PC-3 (cell line): ENCODE data around the gene ABL1. TPM values are rescaled to one million over a fixed set of nuclear protein-coding genes. Genes with fewer than 3 reads are reported as not detected.

Experiments used
- ATAC-seq: fragments of 200-7000 bp; cut with Tn5 transposase; 2 replicates; pipeline ENCODE4 v1.9.1; 2020; ENCODE audit warnings: mild to moderate bottlenecking, moderate library complexity
- BruUV-seq: library from RNA; stranded (reverse); fragments of 400-500 nt; replicated peaks from 2 replicates; lab custom pipeline; 2021; lab: Mats Ljungman, UMichigan
- CTCF ChIA-PET: fragments of 300-600 bp; sonication (Branson Sonifier 250); formaldehyde crosslinking; loops from one replicate; lab custom pipeline; 2022; ENCODE audit warnings: antibody characterized with exemption; lab: Charles Lee
- POLR2A ChIA-PET: fragments of 300-600 bp; sonication (Branson Sonifier 250); formaldehyde crosslinking; loops from one replicate; lab custom pipeline; 2022; ENCODE audit warnings: antibody characterized with exemption; ENCODE audit not compliant: unreplicated experiment; lab: Charles Lee
- DNase-seq: peaks from one replicate; pipeline ENCODE4 v3.0.0-alpha.2; 2015
- H2AFZ ChIP-seq: fragments of 300-600 bp; sonication (generic); 2 replicates; pipeline ENCODE4 v1.6.0; 2016; ENCODE audit warnings: antibody characterized with exemption, low read length
- H3F3A ChIP-seq: fragments of 300-600 bp; sonication (generic); one replicate; pipeline ENCODE4 v1.6.0; 2017; ENCODE audit warnings: antibody characterized with exemption, low read length, control low read depth, mild to moderate bottlenecking; ENCODE audit not compliant: unreplicated experiment
- H3K27ac ChIP-seq: fragments of 300-600 bp; sonication (generic); 2 replicates; pipeline ENCODE4 v1.5.1; 2016; ENCODE audit warnings: mild to moderate bottlenecking, low read length
- H3K27me3 ChIP-seq: fragments of 300-600 bp; sonication (generic); 2 replicates; pipeline ENCODE4 v1.6.1; 2016; ENCODE audit warnings: low read length, mixed read lengths
- H3K36me3 ChIP-seq: fragments of 300-600 bp; sonication (generic); 2 replicates; pipeline ENCODE4 v1.6.1; 2016; ENCODE audit warnings: low read depth, mixed run types, low read length, mixed read lengths
- H3K4me1 ChIP-seq: fragments of 300-600 bp; sonication (generic); 2 replicates; pipeline ENCODE4 v1.5.1; 2016; ENCODE audit warnings: low read length; ENCODE audit not compliant: insufficient read depth
- H3K4me2 ChIP-seq: fragments of 300-600 bp; sonication (generic); 2 replicates; pipeline ENCODE4 v1.6.0; 2016; ENCODE audit warnings: low read length
- H3K4me3 ChIP-seq: fragments of 300-600 bp; sonication (generic); 2 replicates; pipeline ENCODE4 v1.5.1; 2016; ENCODE audit warnings: mild to moderate bottlenecking, low read length, mixed read lengths
- H3K79me2 ChIP-seq: fragments of 300-600 bp; sonication (generic); 2 replicates; pipeline ENCODE4 v1.6.1; 2017; ENCODE audit warnings: low read length, mixed read lengths
- H3K9ac ChIP-seq: fragments of 300-600 bp; sonication (generic); 2 replicates; pipeline ENCODE4 v1.6.0; 2016; ENCODE audit warnings: mild to moderate bottlenecking, low read length
- H3K9me2 ChIP-seq: fragments of 300-600 bp; sonication (generic); replicated peaks from 2 replicates; pipeline ENCODE4 v1.6.1; 2016; ENCODE audit warnings: mixed run types, low read length, mixed read lengths
- H3K9me3 ChIP-seq: fragments of 300-600 bp; sonication (generic); 2 replicates; pipeline ENCODE4 v1.6.1; 2016; ENCODE audit warnings: low read length, mixed read lengths
- H4K20me1 ChIP-seq: fragments of 300-600 bp; sonication (generic); 2 replicates; pipeline ENCODE4 v1.6.1; 2016; ENCODE audit warnings: low read length, mixed read lengths
- EZH2 ChIP-seq: fragments of 300-600 bp; sonication (generic); IDR thresholded peaks from one replicate; pipeline ENCODE4 v1.6.1; 2017; ENCODE audit warnings: antibody characterized with exemption, mild to moderate bottlenecking, low read length; ENCODE audit not compliant: unreplicated experiment
- EZH2phosphoT487 ChIP-seq: fragments of 300-600 bp; sonication (generic); IDR thresholded peaks from 2 replicates; pipeline ENCODE4 v1.6.1; 2018; ENCODE audit warnings: mild to moderate bottlenecking, antibody characterized with exemption, low read length, borderline replicate concordance
- intact Hi-C: fragments of 100-400 bp; cut with micrococcal nuclease; formaldehyde crosslinking; loops from 2 replicates; pipeline ENCODE4 v1.9.0; 2023
- total RNA-seq: library from RNA; depleted of rRNA; stranded (reverse); fragments of >200 nt; gene quantifications from 2 replicates; pipeline ENCODE4 v1.2.3, GENCODE V29; 2014
- TF ChIP-seq, protein P1 (sequence below): fragments of 300-600 bp; sonication (generic); conservative IDR thresholded peaks from 2 replicates; pipeline ENCODE4 v1.5.1; 2017; ENCODE audit warnings: antibody characterized with exemption, low read depth, mild to moderate bottlenecking, low read length

The ABL1 gene
- total RNA-seq, 1 experiment from 2014 or later = 22.8 TPM

GRCh38 chr9:130806327-130806716, 28.7 kb upstream of the ABL1 start:
- no peaks in the 10 kb centered on the region for H3F3A ChIP-seq
- CTCF ChIA-PET = no interaction called here
- H3K27ac ChIP-seq = no peak overlapping the region
- H3K4me3 ChIP-seq = no peak overlapping the region
- no peaks in the 10 kb centered on the region for H4K20me1 ChIP-seq
- no peaks in the 10 kb centered on the region for H3K79me2 ChIP-seq
- POLR2A ChIA-PET = no interaction called here
- H3K9me2 ChIP-seq = no peaks in the 10 kb centered on the region
- TF ChIP-seq EZH2phosphoT487 = no peak
- TF ChIP-seq, protein P1, sequence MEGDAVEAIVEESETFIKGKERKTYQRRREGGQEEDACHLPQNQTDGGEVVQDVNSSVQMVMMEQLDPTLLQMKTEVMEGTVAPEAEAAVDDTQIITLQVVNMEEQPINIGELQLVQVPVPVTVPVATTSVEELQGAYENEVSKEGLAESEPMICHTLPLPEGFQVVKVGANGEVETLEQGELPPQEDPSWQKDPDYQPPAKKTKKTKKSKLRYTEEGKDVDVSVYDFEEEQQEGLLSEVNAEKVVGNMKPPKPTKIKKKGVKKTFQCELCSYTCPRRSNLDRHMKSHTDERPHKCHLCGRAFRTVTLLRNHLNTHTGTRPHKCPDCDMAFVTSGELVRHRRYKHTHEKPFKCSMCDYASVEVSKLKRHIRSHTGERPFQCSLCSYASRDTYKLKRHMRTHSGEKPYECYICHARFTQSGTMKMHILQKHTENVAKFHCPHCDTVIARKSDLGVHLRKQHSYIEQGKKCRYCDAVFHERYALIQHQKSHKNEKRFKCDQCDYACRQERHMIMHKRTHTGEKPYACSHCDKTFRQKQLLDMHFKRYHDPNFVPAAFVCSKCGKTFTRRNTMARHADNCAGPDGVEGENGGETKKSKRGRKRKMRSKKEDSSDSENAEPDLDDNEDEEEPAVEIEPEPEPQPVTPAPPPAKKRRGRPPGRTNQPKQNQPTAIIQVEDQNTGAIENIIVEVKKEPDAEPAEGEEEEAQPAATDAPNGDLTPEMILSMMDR = no peak
- no peak for TF ChIP-seq EZH2
- H2AFZ ChIP-seq = no peak overlapping the region
- intact Hi-C loops = no loop called here
- H3K27me3 ChIP-seq = no peaks in the 10 kb centered on the region
- H3K4me2 ChIP-seq = no peak overlapping the region
- H3K9me3 ChIP-seq = no peaks in the 10 kb centered on the region
- ATAC-seq (no peak), DNase-seq (no peak)
- no peak overlapping the region for H3K9ac ChIP-seq
- H3K36me3 ChIP-seq = no peaks in the 10 kb centered on the region
- no TSS peak for BruUV-seq
- no peaks in the 10 kb centered on the region for H3K4me1 ChIP-seq

- CTCF ChIA-PET = no interaction called here
- Histone ChIP-seq H3K27me3 (no peaks in the 10 kb centered on the region), H3K9me2 (no peaks in the 10 kb centered on the region), H3K79me2 (no peaks in the 10 kb centered on the region), H3K4me1 (no peaks in the 10 kb centered on the region), H4K20me1 (no peaks in the 10 kb centered on the region), H3K36me3 (no peaks in the 10 kb centered on the region), H3K27ac (no peak overlapping the region), H3F3A (no peaks in the 10 kb centered on the region), H2AFZ (no peak overlapping the region), H3K4me3 (no peak overlapping the region), H3K9ac (no peak overlapping the region), H3K9me3 (no peaks in the 10 kb centered on the region), H3K4me2 (no peak overlapping the region)
- intact Hi-C loops = no loop called here
- TF ChIP-seq, protein P1 = no peak
- TF ChIP-seq EZH2 (no peak), EZH2phosphoT487 (no peak)
- ATAC-seq = no peak
- no TSS peak for BruUV-seq
- POLR2A ChIA-PET = no interaction called here
- no peak for DNase-seq
Observed at GRCh38 chr9:130810609-130811136, 24.4 kb upstream of the ABL1 start.

DNA sequence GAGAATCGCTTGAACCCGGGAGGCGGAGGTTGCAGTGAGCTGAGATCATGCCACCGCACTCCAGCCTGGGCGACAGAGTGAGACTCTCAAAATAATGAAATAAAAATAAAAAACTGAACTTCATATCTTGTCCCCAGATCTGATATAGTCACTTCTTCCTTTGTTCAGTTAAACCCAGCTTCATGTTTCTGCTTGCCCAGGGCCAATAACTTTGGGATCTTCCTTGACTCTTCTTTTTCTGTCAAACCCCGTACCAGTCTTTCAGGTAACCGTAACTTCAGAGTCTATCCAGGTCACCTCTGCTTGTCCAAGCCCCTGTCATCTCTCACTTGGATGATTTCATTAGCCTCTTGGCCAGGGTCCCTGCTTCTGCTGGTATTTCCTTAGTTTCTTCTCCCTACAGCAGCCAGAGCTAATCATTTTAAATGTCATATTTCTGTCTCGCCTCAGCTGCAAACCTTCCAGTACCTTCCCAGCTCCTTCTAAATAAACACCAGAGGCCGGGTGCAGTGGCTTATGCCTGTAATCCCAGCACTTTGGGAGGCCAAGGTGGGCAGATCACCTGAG, 19.7 kb upstream of the ABL1 start:
- Histone ChIP-seq H3K36me3 (no peaks in the 10 kb centered on the region), H3K9ac (no peak overlapping the region), H3K9me3 (no peaks in the 10 kb centered on the region), H3K27ac (no peak overlapping the region), H3F3A (no peaks in the 10 kb centered on the region), H3K9me2 (no peaks in the 10 kb centered on the region), H3K4me3 (no peak overlapping the region), H3K4me1 (no peaks in the 10 kb centered on the region), H2AFZ (no peak overlapping the region), H4K20me1 (no peaks in the 10 kb centered on the region), H3K4me2 (no peak overlapping the region), H3K79me2 (no peaks in the 10 kb centered on the region), H3K27me3 (no peaks in the 10 kb centered on the region)
- intact Hi-C loops = no loop called here
- CTCF ChIA-PET = no interaction called here
- DNase-seq (no peak), ATAC-seq (no peak)
- TF ChIP-seq, protein P1 = no peak
- no peak for TF ChIP-seq EZH2
- TF ChIP-seq EZH2phosphoT487 = no peak
- POLR2A ChIA-PET = interaction anchor here (0.6 kb wide), 1 partner anchor 125 kb away, joined by 6 read pairs; no protein-coding TSS in a partner anchor
- BruUV-seq = no TSS peak
